OCI-LY1 (cell line): ENCODE data around the gene GLP2R.
A peak's percentile ranks its signal among the peaks of the same experiment; 100 is the strongest.

Source experiments
- H2AFZ ChIP-seq: fragments of 200-600 bp; sonication (generic), shearing (Covaris generic); 2 replicates; pipeline ENCODE4 v1.6.0; 2014; ENCODE audit warnings: antibody characterized with exemption, mild to moderate bottlenecking, low read length
- H3F3A ChIP-seq: fragments of 200-600 bp; sonication (generic), shearing (Covaris generic); 2 replicates; pipeline ENCODE4 v1.6.0; 2014; ENCODE audit warnings: mild to moderate bottlenecking, antibody characterized with exemption, low read length, moderate library complexity; ENCODE audit not compliant: insufficient read depth
- H3K27ac ChIP-seq: fragments of 200-600 bp; sonication (generic); 2 replicates; pipeline ENCODE4 v1.5.1; 2014; ENCODE audit warnings: low read length, mixed run types, mild to moderate bottlenecking, low read depth; ENCODE audit not compliant: poor library complexity, severe bottlenecking
- H3K27me3 ChIP-seq: fragments of 200-600 bp; sonication (generic); 2 replicates; pipeline ENCODE4 v1.6.0; 2014; ENCODE audit warnings: antibody characterized with exemption, mild to moderate bottlenecking, low read length, moderate library complexity; ENCODE audit not compliant: insufficient read depth
- H3K36me3 ChIP-seq: fragments of 200-600 bp; sonication (generic); 2 replicates; pipeline ENCODE4 v1.6.1; 2014; ENCODE audit warnings: mild to moderate bottlenecking, antibody characterized with exemption, low read length, moderate library complexity, mixed read lengths; ENCODE audit not compliant: insufficient read depth
- H3K4me1 ChIP-seq: fragments of 200-600 bp; sonication (generic); 2 replicates; pipeline ENCODE4 v1.5.1; 2014; ENCODE audit warnings: mild to moderate bottlenecking, low read length, moderate library complexity; ENCODE audit not compliant: insufficient read depth, severe bottlenecking
- H3K4me2 ChIP-seq: fragments of 200-600 bp; sonication (generic), shearing (Covaris generic); 2 replicates; pipeline ENCODE4 v1.6.1; 2014; ENCODE audit warnings: low read length
- H3K4me3 ChIP-seq: fragments of 200-600 bp; sonication (generic); 2 replicates; pipeline ENCODE4 v1.5.1; 2014; ENCODE audit warnings: low read length, low read depth, mild to moderate bottlenecking, mixed read lengths; ENCODE audit not compliant: poor library complexity, severe bottlenecking
- H3K79me2 ChIP-seq: fragments of 200-600 bp; shearing (Covaris generic); 2 replicates; pipeline ENCODE4 v1.6.1; 2016; ENCODE audit warnings: mixed run types, low read length, mixed read lengths; ENCODE audit not compliant: insufficient read depth
- H3K9ac ChIP-seq: fragments of 200-600 bp; sonication (generic), shearing (Covaris generic); 2 replicates; pipeline ENCODE4 v1.6.1; 2014; ENCODE audit warnings: mild to moderate bottlenecking, low read length, mixed read lengths
- H3K9me2 ChIP-seq: fragments of 200-600 bp; sonication (generic), shearing (Covaris generic); 2 replicates; pipeline ENCODE4 v1.6.1; 2014; ENCODE audit warnings: low read depth, mild to moderate bottlenecking, low read length, mixed read lengths
- H3K9me3 ChIP-seq: fragments of 200-600 bp; shearing (Covaris generic); 2 replicates; pipeline ENCODE4 v1.6.1; 2014; ENCODE audit warnings: low read length, mixed read lengths
- H4K20me1 ChIP-seq: fragments of 200-600 bp; sonication (generic), shearing (Covaris generic); 2 replicates; pipeline ENCODE4 v1.6.0; 2016; ENCODE audit warnings: mild to moderate bottlenecking, low read length; ENCODE audit not compliant: insufficient read depth
- EZH2 ChIP-seq: fragments of 200-600 bp; sonication (generic), shearing (Covaris generic); IDR thresholded peaks from 2 replicates; pipeline ENCODE4 v1.8.0; 2017; ENCODE audit warnings: borderline replicate concordance, mixed run types, mild to moderate bottlenecking, antibody characterized with exemption, low read length, moderate library complexity, mixed read lengths
- TF ChIP-seq, protein P1 (sequence below): fragments of 200-600 bp; sonication (generic), shearing (Covaris generic); IDR thresholded peaks from 2 replicates; pipeline ENCODE4 v1.5.1; 2017; ENCODE audit warnings: mild to moderate bottlenecking, antibody characterized with exemption, low read length, moderate library complexity, mixed read lengths

GLP2R gene

DNA sequence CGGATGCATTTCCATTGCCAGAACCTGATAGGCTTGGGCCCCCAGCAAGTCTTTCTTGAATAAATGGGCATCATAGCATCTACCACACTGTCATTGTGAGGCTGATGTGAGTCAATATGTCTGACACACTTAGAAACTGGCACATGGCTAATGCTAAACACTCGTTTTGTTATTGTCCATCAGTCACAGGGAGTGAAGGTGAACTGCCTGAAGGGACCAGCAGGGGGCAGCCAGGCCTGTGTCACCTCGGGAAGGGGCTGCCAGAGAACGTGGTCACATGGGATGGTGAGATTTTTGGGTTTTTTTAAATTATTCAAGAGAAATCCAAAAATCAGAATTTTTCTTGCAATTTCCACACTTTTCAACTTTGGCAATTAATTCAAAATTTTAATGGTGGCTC is 80.2 kb downstream of the GLP2R start:
- Histone ChIP-seq H3K27ac (no peak overlapping the region), H3K79me2 (no peaks in the 10 kb centered on the region), H3K9me3 (no peaks in the 10 kb centered on the region), H3K36me3 (no peaks in the 10 kb centered on the region), H3K27me3 (peaks cover 3% of the 10 kb centered on the region; the same call in 1 of the 2 replicates), H3K4me3 (no peak overlapping the region), H2AFZ (no peak overlapping the region), H3K4me1 (no peaks in the 10 kb centered on the region), H3K4me2 (no peak overlapping the region), H4K20me1 (no peaks in the 10 kb centered on the region), H3F3A (no peaks in the 10 kb centered on the region), H3K9me2 (no peaks in the 10 kb centered on the region), H3K9ac (no peak overlapping the region)
- TF ChIP-seq, protein P1, sequence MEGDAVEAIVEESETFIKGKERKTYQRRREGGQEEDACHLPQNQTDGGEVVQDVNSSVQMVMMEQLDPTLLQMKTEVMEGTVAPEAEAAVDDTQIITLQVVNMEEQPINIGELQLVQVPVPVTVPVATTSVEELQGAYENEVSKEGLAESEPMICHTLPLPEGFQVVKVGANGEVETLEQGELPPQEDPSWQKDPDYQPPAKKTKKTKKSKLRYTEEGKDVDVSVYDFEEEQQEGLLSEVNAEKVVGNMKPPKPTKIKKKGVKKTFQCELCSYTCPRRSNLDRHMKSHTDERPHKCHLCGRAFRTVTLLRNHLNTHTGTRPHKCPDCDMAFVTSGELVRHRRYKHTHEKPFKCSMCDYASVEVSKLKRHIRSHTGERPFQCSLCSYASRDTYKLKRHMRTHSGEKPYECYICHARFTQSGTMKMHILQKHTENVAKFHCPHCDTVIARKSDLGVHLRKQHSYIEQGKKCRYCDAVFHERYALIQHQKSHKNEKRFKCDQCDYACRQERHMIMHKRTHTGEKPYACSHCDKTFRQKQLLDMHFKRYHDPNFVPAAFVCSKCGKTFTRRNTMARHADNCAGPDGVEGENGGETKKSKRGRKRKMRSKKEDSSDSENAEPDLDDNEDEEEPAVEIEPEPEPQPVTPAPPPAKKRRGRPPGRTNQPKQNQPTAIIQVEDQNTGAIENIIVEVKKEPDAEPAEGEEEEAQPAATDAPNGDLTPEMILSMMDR: peak; percentile 64
- no peak for TF ChIP-seq EZH2

DNA sequence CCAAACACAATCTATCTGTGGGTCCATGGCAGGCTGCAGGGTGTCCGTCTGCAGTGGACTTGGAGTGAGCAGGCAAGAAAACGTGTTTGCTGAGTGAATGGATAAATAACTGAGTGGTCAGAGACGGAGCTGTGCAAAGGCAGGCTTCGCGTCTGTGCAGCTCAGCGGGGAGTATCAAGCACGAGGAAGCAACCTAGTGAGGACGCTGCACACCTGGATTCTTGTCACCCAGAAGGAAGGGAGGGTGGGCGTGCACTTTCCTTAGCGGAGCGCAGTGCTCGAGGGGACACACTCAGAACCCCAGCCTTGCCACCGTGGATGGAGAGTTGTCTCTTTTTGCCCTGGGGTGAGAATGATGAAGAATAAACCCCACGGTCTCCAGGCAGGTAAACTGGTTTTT is 80.9 kb downstream of the GLP2R start:
- H3K9ac ChIP-seq: no peak overlapping the region

DNA sequence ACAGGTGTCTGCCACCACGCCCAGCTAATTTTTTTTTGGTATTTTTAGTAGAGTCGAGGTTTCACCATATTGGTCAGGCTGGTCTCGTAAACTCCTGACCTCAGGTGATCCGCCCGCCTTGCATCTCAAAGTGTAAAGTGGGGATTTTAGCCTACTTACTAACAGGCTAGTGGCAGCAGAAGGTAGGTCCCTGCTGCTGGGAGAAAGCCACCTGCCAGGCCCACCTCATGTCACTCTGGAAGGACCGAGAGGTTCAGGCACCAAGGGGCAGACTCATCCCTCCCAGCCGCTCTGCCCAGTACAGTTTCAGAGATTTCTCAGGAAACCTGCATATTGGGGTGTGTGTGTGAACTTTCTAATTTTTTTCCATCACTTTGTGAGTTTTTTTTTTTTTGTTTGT is 81.4 kb downstream of the GLP2R start:
- H3K36me3 ChIP-seq: no peaks in the 10 kb centered on the region
- H3F3A ChIP-seq: no peaks in the 10 kb centered on the region
- peaks cover 3% of the 10 kb centered on the region; the same call in 1 of the 2 replicates for H3K27me3 ChIP-seq
- H3K9ac ChIP-seq: no peak overlapping the region
- H3K4me3 ChIP-seq: no peak overlapping the region
- no peaks in the 10 kb centered on the region for H3K79me2 ChIP-seq
- TF ChIP-seq EZH2: no peak
- TF ChIP-seq, protein P1: no peak
- H3K4me1 ChIP-seq: no peaks in the 10 kb centered on the region
- no peaks in the 10 kb centered on the region for H3K9me2 ChIP-seq
- no peaks in the 10 kb centered on the region for H3K9me3 ChIP-seq
- H3K27ac ChIP-seq: no peak overlapping the region
- no peak overlapping the region for H2AFZ ChIP-seq
- no peak overlapping the region for H3K4me2 ChIP-seq
- no peaks in the 10 kb centered on the region for H4K20me1 ChIP-seq

More for the DNA sequence above, 80.9 kb downstream of the GLP2R start:
- Histone ChIP-seq H3K27ac (no peak overlapping the region), H3K9me3 (no peaks in the 10 kb centered on the region), H3F3A (no peaks in the 10 kb centered on the region), H3K36me3 (no peaks in the 10 kb centered on the region), H3K9me2 (no peaks in the 10 kb centered on the region), H3K4me3 (no peak overlapping the region), H3K79me2 (no peaks in the 10 kb centered on the region), H3K4me1 (no peaks in the 10 kb centered on the region), H2AFZ (no peak overlapping the region), H4K20me1 (no peaks in the 10 kb centered on the region), H3K27me3 (peaks cover 3% of the 10 kb centered on the region; the same call in 1 of the 2 replicates), H3K4me2 (no peak overlapping the region)
- no peak for TF ChIP-seq EZH2
- TF ChIP-seq, protein P1: no peak
